Measurements from ENCODE around the gene IGF2BP2. TPM values are rescaled to one million over a fixed set of nuclear protein-coding genes. Genes with fewer than 3 reads are reported as not detected.

Gene IGF2BP2
- total RNA-seq, 1 experiment from 2014 or later = 135 TPM

DNA sequence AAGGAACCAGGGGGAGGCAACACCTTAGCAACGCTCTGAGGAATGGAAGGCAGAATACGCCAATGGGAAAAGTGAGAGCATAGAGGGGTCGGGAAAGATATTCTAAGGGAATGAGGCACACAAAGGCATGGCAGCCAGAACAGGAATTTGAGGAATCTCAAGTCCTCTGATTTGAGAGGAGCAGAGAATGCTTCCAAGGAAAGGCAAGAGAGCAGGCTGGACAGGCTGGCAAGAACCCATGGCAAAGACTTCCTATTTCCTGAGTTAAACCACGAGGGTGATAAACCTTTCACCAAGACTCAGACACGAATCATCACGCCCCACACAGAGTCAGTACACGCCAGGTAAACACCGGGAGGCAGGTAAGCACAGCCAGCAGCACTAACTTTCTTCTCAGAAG, 109.8 kb downstream of the IGF2BP2 start:
- DNase-seq (ENCODE audit: low read depth, low spot score) = no peak
- ChIA-PET CTCF (no interaction called here), POLR2A (no interaction called here), RAD21 (ENCODE audit: low non-redundant PET in 1 of 2, low total read pairs in 2 of 2, uncharacterized antibody in 2 of 2, unreplicated experiment in 2 of 2) (no interaction called here)
- Histone ChIP-seq H2AFZ (ENCODE audit: low read depth, low read length, poor library complexity, severe bottlenecking) (no peak overlapping the region), H3K36me3 (ENCODE audit: control insufficient read depth in 1 of 2, insufficient read depth in 2 of 2, low read length in 2 of 2) (no peaks in the 10 kb centered on the region), H3K27me3 (ENCODE audit: insufficient read depth, low read length) (no peaks in the 10 kb centered on the region), H3K79me2 (ENCODE audit: insufficient read depth, low read length) (peaks cover 99% of the 10 kb centered on the region), H3K4me2 (ENCODE audit: low read length) (peak overlapping the region; percentile 40), H3K9ac (ENCODE audit: low read length) (no peak overlapping the region), H3K4me3 (replicated peaks in 1 of 2; ENCODE audit: low read depth in 1 of 2, low read length in 2 of 2) (no peak overlapping the region), H4K20me1 (ENCODE audit: insufficient read depth) (peaks cover 23% of the 10 kb centered on the region; the same call in 1 of the 2 replicates), H3K27ac (ENCODE audit: low read depth, low read length) (0 out of 2 replicates have a peak overlapping the region, but pooled peaks have one; percentile 12), H3K4me1 (ENCODE audit: control insufficient read depth in 1 of 2, insufficient read depth in 2 of 2, low read length in 2 of 2) (peaks cover 21 to 50% of the 10 kb centered on the region in 2 experiments), H3K9me2 (ENCODE audit: insufficient read depth) (no peaks in the 10 kb centered on the region), H3K9me3 (ENCODE audit: control insufficient read depth in 1 of 2, insufficient read depth in 1 of 2, low read depth in 1 of 2, low read length in 2 of 2) (no peaks in the 10 kb centered on the region)
- TF ChIP-seq, protein P1, sequence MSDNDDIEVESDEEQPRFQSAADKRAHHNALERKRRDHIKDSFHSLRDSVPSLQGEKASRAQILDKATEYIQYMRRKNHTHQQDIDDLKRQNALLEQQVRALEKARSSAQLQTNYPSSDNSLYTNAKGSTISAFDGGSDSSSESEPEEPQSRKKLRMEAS (IDR thresholded peaks at IDR 0.05) = peak; percentile 20; the same call in 1 of the 2 replicates
- TF ChIP-seq SIN3A (IDR thresholded peaks at IDR 0.05; ENCODE audit: low read depth) (no peak), POLR2A (IDR thresholded peaks at IDR 0.05; ENCODE audit: borderline replicate concordance, extremely low read depth, insufficient read depth, insufficient read length) (no peak), JUND (IDR thresholded peaks at IDR 0.05) (peak; percentile 42; the same call in 1 of the 2 replicates), RAD21 (IDR thresholded peaks at IDR 0.05; ENCODE audit: low read depth) (no peak), SRF (IDR thresholded peaks at IDR 0.05; ENCODE audit: low read depth) (no peak), SP1 (IDR thresholded peaks at IDR 0.05; ENCODE audit: low read depth) (peak; percentile 29; the same call in 1 of the 2 replicates), POLR2AphosphoS5 (IDR thresholded peaks at IDR 0.05; ENCODE audit: low read depth, low read length) (0 out of 2 replicates have a peak, but pooled peaks have one; percentile 11), CBX3 (IDR thresholded peaks at IDR 0.05; ENCODE audit: low read depth) (peak; percentile 45; the same call in 1 of the 2 replicates)
- intact Hi-C loops (cut with micrococcal nuclease) = no loop called here
- BruUV-seq (replicated peaks) = no TSS peak
- peak; percentile 69 for ATAC-seq

DNA sequence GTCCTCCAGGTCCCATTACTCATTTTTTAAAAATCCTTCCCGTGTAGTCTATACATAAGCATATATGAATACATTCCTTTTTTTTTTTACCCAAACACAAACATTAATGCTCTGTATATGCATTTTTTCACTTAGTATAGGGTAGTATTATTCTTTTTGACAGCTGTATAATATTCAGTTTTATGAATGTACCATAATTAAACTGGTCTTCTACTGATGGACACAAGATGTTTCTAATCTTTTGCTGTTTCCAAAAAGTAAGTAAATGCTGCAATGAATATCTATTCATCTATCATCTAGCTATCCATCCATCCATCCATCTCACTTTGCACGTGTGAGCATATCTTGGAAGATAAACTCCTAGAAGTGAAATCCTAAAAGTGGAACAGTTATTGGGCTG, 110.8 kb downstream of the IGF2BP2 start:
- Histone ChIP-seq H4K20me1 (ENCODE audit: insufficient read depth) (peaks cover 23% of the 10 kb centered on the region; the same call in 1 of the 2 replicates), H3K27me3 (ENCODE audit: insufficient read depth, low read length) (no peaks in the 10 kb centered on the region), H3K9me3 (ENCODE audit: control insufficient read depth in 1 of 2, insufficient read depth in 1 of 2, low read depth in 1 of 2, low read length in 2 of 2) (no peaks in the 10 kb centered on the region), H3K9ac (ENCODE audit: low read length) (no peak overlapping the region), H3K36me3 (ENCODE audit: control insufficient read depth in 1 of 2, insufficient read depth in 2 of 2, low read length in 2 of 2) (no peaks in the 10 kb centered on the region), H3K9me2 (ENCODE audit: insufficient read depth) (no peaks in the 10 kb centered on the region), H3K4me1 (ENCODE audit: control insufficient read depth in 1 of 2, insufficient read depth in 2 of 2, low read length in 2 of 2) (peaks cover 21 to 50% of the 10 kb centered on the region in 2 experiments), H2AFZ (ENCODE audit: low read depth, low read length, poor library complexity, severe bottlenecking) (no peak overlapping the region), H3K79me2 (ENCODE audit: insufficient read depth, low read length) (peaks cover 99% of the 10 kb centered on the region), H3K4me2 (ENCODE audit: low read length) (no peak overlapping the region), H3K4me3 (replicated peaks in 1 of 2; ENCODE audit: low read depth in 1 of 2, low read length in 2 of 2) (no peak overlapping the region), H3K27ac (ENCODE audit: low read depth, low read length) (no peak overlapping the region)
- no peak for ATAC-seq
- no peak for DNase-seq (ENCODE audit: low read depth, low spot score)
- no TSS peak for BruUV-seq (replicated peaks)
- POLR2A ChIA-PET = no interaction called here
- CTCF ChIA-PET = no interaction called here
- intact Hi-C loops (cut with micrococcal nuclease) = no loop called here
- RAD21 ChIA-PET (ENCODE audit: low non-redundant PET in 1 of 2, low total read pairs in 2 of 2, uncharacterized antibody in 2 of 2, unreplicated experiment in 2 of 2) = no interaction called here
- TF ChIP-seq YY1 (IDR thresholded peaks at IDR 0.05; ENCODE audit: extremely low read depth, insufficient replicate concordance, low read depth, low read length) (no peak), CEBPB (IDR thresholded peaks at IDR 0.05; ENCODE audit: low read depth) (no peak), ZFX (IDR thresholded peaks at IDR 0.05) (no peak), SP1 (IDR thresholded peaks at IDR 0.05; ENCODE audit: low read depth) (no peak), EZH2phosphoT487 (IDR thresholded peaks at IDR 0.05; ENCODE audit: borderline replicate concordance) (no peak), FOSL1 (IDR thresholded peaks at IDR 0.05; ENCODE audit: low read depth) (no peak), RAD21 (IDR thresholded peaks at IDR 0.05; ENCODE audit: low read depth) (no peak), CBX3 (IDR thresholded peaks at IDR 0.05; ENCODE audit: low read depth) (no peak), POLR2A (IDR thresholded peaks at IDR 0.05; ENCODE audit: borderline replicate concordance, extremely low read depth, insufficient read depth, insufficient read length) (no peak), ZNF274 (IDR thresholded peaks at IDR 0.05; ENCODE audit: low read depth, low read length) (no peak), TCF7L2 (IDR thresholded peaks at IDR 0.05; ENCODE audit: borderline replicate concordance, extremely low read depth, insufficient read depth, insufficient read length) (no peak), SIN3A (IDR thresholded peaks at IDR 0.05; ENCODE audit: low read depth) (no peak)
- TF ChIP-seq, protein P2, sequence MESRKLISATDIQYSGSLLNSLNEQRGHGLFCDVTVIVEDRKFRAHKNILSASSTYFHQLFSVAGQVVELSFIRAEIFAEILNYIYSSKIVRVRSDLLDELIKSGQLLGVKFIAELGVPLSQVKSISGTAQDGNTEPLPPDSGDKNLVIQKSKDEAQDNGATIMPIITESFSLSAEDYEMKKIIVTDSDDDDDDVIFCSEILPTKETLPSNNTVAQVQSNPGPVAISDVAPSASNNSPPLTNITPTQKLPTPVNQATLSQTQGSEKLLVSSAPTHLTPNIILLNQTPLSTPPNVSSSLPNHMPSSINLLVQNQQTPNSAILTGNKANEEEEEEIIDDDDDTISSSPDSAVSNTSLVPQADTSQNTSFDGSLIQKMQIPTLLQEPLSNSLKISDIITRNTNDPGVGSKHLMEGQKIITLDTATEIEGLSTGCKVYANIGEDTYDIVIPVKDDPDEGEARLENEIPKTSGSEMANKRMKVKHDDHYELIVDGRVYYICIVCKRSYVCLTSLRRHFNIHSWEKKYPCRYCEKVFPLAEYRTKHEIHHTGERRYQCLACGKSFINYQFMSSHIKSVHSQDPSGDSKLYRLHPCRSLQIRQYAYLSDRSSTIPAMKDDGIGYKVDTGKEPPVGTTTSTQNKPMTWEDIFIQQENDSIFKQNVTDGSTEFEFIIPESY (IDR thresholded peaks at IDR 0.05; ENCODE audit: extremely low read depth, insufficient replicate concordance, low read length) = no peak
- TF ChIP-seq, protein P3, sequence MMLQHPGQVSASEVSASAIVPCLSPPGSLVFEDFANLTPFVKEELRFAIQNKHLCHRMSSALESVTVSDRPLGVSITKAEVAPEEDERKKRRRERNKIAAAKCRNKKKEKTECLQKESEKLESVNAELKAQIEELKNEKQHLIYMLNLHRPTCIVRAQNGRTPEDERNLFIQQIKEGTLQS (IDR thresholded peaks at IDR 0.05) = no peak

All from HCT116 (cell line).